ENCODE measurements around the gene IL3. TPM values are rescaled to one million over a fixed set of nuclear protein-coding genes. Genes with fewer than 3 reads are reported as not detected.

IL3 gene
- total and polyA plus RNA-seq, 9 of the 15 experiments (the other 6 are each of a cell fraction or from before 2014, with no cell fraction given) = not detected

DNA sequence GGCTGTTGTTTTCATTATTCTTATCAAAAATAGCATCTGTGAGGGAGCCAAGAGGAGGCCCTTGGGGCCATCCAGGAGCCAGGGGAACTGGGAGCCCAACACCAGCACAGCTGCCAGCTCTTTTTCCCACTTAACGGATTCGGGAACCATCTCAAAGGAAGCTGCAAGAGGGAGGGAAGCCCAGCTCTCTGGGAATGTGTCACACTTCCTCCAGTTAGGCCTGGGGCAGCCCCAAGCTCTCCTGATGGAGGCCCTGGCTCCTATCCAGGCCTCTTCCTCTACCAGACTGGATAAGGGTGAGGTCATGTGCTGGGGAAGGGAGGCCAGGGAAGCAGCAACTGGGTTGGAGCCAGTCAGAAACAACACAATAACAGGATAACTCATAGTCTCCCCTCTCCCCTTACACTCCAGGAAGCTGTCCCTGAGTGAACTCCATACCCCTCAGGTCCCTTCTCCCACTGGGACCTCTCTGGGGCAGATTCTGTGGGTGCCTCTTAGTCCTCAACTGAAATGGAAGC is 25.9 kb downstream of the IL3 start (continued):
- TF ChIP-seq HNRNPUL1 (IDR thresholded peaks at IDR 0.05; ENCODE audit: low read length) (no peak), JUN (IDR thresholded peaks at IDR 0.05; ENCODE audit: borderline replicate concordance, low read depth, low read length) (peak; percentile 45; the same call in 1 of the 2 replicates), JUN (CRISPR knock-in tag; IDR thresholded peaks at IDR 0.05; ENCODE audit: borderline replicate concordance) (no peak), ZNF507 (tag; conservative IDR thresholded peaks at IDR 0.05) (no peak), THRAP3 (IDR thresholded peaks at IDR 0.05; ENCODE audit: borderline replicate concordance) (no peak), KAT2B (IDR thresholded peaks at IDR 0.05; ENCODE audit: low read depth, low read length) (peak; percentile 19), DMBX1 (CRISPR knock-in tag; IDR thresholded peaks at IDR 0.05; ENCODE audit: borderline replicate concordance) (peak; percentile 65; the same call in 1 of the 2 replicates), ZNF134 (CRISPR knock-in tag; conservative IDR thresholded peaks at IDR 0.05) (no peak), ARHGAP35 (IDR thresholded peaks at IDR 0.05; ENCODE audit: partially characterized antibody) (no peak), MED1 (CRISPR knock-in tag; IDR thresholded peaks at IDR 0.05; ENCODE audit: borderline replicate concordance) (no peak), PHB (CRISPR knock-in tag; IDR thresholded peaks at IDR 0.05) (no peak), PHF21A (IDR thresholded peaks at IDR 0.05; ENCODE audit: borderline replicate concordance, low read depth) (no peak), SLC30A9 (CRISPR knock-in tag; IDR thresholded peaks at IDR 0.05) (no peak), GATAD2A (IDR thresholded peaks at IDR 0.05) (no peak), SRSF9 (IDR thresholded peaks at IDR 0.05; ENCODE audit: borderline replicate concordance, low read depth, low read length) (no peak), HMG20B (CRISPR knock-in tag; IDR thresholded peaks at IDR 0.05) (no peak), NRF1 (conservative IDR thresholded peaks at IDR 0.05 in 1 of 2, IDR thresholded peaks at IDR 0.05 in 1 of 2) (no peak), BCOR (IDR thresholded peaks at IDR 0.05) (no peak), SREBF2 (CRISPR knock-in tag; IDR thresholded peaks at IDR 0.05) (no peak), SMARCA4 (IDR thresholded peaks at IDR 0.05) (peak; percentile 50; the same call in 1 of the 2 replicates)
- TF ChIP-seq, protein P1, sequence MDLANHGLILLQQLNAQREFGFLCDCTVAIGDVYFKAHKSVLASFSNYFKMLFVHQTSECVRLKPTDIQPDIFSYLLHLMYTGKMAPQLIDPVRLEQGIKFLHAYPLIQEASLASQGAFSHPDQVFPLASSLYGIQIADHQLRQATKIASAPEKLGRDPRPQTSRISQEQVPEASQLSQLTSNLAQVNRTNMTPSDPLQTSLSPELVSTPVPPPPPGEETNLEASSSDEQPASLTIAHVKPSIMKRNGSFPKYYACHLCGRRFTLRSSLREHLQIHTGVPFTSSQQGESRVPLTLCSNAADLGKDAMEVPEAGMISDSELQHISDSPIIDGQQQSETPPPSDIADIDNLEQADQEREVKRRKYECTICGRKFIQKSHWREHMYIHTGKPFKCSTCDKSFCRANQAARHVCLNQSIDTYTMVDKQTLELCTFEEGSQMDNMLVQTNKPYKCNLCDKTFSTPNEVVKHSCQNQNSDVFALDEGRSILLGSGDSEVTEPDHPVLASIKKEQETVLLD (IDR thresholded peaks at IDR 0.05) = no peak
- TF ChIP-seq, protein P2, sequence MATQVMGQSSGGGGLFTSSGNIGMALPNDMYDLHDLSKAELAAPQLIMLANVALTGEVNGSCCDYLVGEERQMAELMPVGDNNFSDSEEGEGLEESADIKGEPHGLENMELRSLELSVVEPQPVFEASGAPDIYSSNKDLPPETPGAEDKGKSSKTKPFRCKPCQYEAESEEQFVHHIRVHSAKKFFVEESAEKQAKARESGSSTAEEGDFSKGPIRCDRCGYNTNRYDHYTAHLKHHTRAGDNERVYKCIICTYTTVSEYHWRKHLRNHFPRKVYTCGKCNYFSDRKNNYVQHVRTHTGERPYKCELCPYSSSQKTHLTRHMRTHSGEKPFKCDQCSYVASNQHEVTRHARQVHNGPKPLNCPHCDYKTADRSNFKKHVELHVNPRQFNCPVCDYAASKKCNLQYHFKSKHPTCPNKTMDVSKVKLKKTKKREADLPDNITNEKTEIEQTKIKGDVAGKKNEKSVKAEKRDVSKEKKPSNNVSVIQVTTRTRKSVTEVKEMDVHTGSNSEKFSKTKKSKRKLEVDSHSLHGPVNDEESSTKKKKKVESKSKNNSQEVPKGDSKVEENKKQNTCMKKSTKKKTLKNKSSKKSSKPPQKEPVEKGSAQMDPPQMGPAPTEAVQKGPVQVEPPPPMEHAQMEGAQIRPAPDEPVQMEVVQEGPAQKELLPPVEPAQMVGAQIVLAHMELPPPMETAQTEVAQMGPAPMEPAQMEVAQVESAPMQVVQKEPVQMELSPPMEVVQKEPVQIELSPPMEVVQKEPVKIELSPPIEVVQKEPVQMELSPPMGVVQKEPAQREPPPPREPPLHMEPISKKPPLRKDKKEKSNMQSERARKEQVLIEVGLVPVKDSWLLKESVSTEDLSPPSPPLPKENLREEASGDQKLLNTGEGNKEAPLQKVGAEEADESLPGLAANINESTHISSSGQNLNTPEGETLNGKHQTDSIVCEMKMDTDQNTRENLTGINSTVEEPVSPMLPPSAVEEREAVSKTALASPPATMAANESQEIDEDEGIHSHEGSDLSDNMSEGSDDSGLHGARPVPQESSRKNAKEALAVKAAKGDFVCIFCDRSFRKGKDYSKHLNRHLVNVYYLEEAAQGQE (IDR thresholded peaks at IDR 0.05; ENCODE audit: borderline replicate concordance) = no peak
- TF ChIP-seq, protein P2 (CRISPR knock-in tag; IDR thresholded peaks at IDR 0.05; ENCODE audit: low read depth) = no peak

Measured in K562 (cell line).